GM18907 (cell line): ENCODE data around the gene KCNN1.

Experiments
- ATAC-seq: cut with Tn5 transposase; IDR thresholded peaks from one replicate; pipeline ENCODE4 v1.9.1; 2021; ENCODE audit warnings: mild to moderate bottlenecking, moderate library complexity; ENCODE audit not compliant: unreplicated experiment

Gene KCNN1

DNA sequence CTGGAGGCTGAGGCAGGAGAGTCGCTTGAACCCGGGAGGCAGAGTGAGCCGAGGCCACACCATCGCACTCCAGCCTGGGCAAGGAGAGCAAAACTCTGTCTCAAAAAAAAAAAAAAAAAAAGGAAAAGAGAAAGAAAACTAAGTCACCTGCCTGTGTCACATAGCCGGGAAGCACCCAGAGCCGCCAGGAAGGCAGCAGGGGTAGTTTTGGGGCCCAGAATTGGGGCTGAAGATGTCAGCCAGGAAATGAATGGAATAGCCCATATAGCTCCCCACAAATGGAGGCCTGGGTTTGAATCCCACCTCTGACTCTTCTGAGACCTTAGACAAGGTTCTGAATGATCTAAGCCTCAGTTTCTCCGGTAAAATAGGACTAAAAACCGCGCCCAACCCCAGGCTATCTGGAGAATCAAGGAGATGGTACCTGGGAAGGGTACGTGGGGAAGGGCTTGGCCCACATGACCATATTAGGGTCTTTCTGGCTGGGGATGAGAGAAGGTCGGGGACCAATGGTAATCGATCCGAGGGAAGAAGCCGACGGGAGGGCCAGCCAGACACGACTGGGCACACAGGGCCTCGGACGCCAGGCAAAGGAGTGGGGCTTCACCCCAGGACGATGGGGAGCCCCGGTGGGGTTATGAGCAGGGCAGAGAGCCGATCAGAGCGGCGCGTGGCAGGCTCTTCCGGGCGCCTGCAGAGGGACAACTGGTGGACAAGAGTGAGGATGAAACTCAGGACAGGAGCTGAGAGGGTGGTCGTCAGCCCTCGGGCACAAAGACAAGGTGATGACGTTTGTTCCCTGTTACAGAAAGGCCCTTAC lies 19.7 kb upstream of the KCNN1 start:
- peak; percentile 24 for ATAC-seq

- ATAC-seq, result peak; percentile 49
These were observed 18.9 kb upstream of the KCNN1 start for GRCh38 chr19:17947815-17948513.

- no peak for ATAC-seq
These were observed 18.4 kb upstream of the KCNN1 start for GRCh38 chr19:17948514-17948900.

DNA sequence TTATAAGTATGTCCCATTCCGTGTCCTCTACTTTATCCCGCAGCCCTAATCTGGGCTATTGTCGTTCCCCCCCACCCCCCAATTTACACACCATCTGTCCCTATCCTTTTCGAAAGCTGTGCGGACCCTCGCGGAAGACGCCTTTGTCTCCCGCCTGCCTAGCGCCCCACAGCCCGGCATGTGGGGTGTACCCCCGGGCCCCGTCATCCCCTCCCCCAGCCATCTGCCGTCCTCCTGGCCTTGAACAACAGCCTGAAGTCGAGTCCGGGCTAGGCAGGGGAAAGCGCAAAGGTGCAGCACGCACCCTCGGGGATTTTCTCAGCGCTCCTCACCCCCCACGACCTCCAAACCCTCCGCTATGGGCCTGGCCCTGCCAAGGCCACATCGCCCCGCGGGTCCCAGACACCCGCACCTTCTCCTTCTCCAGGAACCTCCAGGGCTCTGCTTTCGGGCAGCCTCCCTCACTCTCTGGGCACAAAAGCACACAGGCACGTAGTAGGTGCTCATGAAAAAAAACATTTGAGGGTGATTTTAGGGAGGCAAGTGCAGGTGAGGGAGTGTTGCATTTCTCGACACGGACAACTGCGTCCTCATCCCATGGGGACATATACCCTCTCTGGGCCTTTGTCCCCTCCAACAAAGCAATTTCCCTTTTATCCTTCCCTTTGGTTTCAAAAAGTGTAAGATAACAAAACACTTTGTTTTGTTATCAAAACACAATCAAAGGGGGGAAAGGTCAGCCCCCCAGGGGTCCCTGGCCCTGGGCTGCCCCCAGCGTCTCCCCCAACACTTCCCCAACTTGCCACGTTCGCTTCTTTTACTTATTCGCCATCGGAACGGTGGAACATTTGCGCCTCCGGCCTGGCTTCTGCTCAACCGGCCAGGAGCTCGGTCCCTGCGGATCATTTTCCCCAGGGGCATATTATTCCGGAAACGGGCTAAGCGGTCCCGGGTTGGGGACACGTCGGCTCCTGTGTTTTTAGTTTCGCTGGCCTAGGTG lies 17.7 kb upstream of the KCNN1 start:
- ATAC-seq, result no peak

- ATAC-seq, result no peak
These were observed 17.0 kb upstream of the KCNN1 start for GRCh38 chr19:17949956-17950309.

DNA sequence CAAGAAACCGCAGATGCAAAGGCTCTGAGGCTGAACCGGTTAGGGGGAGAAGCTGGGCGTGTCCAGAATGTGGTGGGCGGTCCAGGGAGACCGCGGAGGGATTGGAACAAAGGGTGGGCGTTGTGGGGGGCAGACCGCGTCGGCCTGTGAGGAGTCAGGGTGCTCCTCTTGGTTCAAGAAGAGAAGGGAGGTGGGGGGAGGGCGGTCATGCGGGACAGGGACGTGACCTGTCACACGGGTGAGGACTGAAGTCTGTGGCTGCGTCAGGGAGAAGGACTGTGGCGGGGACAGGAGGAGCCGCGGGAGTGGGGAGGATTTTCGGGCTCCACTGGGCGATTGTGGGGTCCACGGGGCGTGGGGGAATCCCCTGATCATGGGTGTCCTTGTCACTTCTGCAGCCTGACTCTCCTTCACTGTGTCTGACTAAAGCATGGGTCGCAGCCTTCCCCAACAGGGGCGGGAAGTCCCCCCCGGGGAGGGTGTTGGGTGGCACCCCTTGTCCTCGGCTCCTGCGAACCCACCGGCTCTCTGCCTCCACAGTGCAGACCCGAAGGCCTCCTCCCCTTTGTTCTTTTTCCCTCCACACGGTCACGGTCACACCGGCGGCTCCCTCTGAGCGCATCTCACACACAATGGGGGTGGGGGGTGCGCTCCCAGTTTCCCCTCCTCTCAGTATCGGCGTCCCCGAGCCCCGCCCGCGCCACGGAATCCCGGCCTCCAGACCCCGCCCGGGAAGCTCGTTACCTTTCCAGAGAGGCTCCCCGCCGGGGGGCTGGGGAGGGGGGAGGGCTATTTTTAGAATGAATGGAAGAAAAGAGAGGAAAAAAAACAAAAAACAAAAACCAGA lies 16.4 kb upstream of the KCNN1 start:
- ATAC-seq, result no peak

- ATAC-seq, result no peak
These were observed 15.5 kb upstream of the KCNN1 start for GRCh38 chr19:17951157-17951989.

DNA sequence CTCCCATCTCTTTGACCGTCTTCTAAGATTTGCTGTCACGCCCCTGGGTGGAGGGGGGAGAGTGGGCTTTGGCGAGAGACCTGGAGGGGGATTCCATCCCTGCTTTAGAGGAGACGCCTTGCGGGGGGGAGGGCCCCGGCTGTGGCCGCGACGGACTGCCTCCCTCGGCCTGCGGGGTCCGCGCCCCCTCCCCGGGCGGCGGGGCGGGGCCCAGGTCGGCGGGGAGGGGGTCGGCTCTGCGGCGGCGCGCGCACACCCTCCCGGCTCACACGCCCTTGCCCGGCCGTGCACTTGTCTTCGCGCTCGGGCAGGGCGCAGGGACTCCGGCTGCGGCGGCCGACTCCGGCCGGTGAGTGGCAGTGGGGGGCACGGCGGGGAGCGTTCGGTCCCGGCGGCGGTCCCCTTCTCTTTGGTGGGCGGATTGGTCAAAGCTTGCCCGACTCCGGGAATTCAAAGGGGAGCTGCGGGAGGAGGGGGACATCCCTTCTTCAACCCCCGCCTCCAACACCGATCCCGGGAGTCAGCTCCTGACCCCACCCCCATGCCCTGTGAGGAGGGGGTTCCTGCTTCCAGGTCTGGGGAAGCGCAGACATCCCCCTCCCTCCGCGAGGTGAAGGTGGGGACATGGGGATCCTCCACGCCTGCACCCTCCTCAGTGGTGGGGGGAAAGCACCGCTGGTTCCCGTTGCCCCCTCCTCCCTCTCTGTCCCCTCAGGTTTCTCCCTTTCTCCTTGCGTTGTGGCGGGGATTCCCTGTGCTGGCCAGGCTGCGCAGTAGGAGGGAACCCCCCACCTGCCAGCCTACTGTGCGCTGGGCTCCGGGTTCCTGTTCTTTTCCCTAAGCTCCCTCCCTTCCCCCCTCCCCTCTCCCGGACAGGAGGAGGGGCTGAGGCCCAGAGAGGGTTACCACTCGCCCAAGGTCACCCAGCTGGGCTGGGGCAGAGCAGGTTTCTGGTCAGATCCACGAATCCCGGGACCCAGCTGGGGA lies 14.6 kb upstream of the KCNN1 start:
- no peak for ATAC-seq

GRCh38 chr19:17953316-17953801 lies 13.5 kb upstream of the KCNN1 start:
- no peak for ATAC-seq

- no peak for ATAC-seq
These were observed 13.0 kb upstream of the KCNN1 start for GRCh38 chr19:17953869-17954268.

DNA sequence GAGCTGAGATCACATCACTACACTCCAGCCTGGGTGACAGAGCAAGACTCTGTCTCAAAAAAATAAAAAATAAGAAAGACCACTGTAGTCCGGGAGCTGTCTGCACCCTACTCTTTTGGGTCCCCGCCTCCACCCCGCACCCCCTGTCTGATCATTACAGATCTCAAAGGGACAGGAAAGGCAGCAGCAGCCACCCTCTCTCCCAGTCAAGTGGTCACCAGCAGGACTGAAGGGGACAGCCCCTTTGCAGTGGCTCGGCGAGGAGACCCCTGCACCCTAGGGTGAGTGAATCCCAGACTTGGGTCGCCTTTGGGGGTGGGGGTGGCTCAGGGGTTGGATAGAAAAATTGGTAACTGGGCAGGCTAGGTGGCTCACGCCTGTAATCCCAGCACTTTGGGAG lies 12.5 kb upstream of the KCNN1 start:
- ATAC-seq, result no peak

DNA sequence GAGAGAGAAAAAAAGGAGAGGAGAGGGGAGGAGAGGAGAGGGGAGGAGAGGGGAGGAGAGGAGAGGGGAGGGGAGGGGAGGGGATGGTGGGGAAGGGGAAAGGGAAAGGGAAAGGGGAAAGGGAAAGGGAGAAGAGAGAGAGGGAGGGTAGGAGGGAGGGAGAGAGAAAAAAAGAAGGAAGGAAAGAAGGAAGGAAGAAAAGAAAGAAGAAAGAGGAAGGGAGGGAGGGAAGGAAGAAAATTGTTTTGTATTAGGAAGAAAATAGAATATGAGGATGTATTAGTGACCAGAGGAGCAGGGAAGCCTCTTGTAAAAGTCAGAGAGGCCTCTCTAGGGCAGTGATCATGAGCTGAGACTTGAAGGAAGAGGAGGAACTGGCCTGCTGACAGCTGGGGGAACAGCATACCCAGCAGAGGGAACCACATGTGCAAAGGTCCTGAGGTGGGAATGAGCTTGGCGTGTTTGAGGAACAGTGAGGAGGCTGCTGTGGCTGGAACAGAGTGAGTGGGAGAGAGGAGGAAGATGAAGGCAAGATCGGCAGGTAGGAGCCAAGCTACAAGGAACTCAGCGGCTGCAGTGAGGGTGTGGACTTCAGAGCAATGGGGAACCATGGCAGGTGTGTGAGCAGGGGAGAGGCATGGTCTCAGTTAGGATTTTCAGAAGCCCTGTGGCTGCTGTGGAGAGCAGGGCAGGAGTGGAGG lies 9.6 kb upstream of the KCNN1 start:
- no peak for ATAC-seq

DNA sequence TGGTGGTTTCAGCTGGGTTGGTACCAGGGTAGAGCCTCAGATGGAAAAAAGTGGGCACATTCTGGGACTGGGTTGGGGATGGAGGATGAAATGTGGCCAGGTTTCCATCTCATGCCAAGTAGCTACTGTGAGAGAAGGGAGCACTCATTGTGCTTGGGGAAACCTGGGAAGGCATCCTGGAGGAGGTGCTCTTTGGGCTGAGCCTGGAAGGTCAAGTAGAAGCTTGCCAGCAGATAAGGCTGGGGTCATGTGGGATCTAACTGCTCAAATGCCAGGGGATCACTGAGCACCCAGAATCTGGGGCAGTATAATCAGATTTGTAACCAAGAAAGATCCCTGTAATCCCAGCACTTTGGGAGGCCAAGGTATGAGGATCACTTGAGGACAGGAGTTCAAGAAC lies 9.0 kb upstream of the KCNN1 start:
- no peak for ATAC-seq

- no peak for ATAC-seq
These were observed 2.8 kb upstream of the KCNN1 start for GRCh38 chr19:17963936-17964691.

- ATAC-seq, result no peak
These were observed 1.4 kb upstream of the KCNN1 start for GRCh38 chr19:17965370-17966128.

GRCh38 chr19:17966129-17966483 lies 801 bp upstream of the KCNN1 start:
- ATAC-seq, result no peak
